NCI-H146 (cell line): ENCODE data around the gene GATD1.

ENCODE experiments used
- DNase-seq: peaks from one replicate; lab custom pipeline; 2025; lab: John Stamatoyannopoulos, UW

Gene GATD1

DNA sequence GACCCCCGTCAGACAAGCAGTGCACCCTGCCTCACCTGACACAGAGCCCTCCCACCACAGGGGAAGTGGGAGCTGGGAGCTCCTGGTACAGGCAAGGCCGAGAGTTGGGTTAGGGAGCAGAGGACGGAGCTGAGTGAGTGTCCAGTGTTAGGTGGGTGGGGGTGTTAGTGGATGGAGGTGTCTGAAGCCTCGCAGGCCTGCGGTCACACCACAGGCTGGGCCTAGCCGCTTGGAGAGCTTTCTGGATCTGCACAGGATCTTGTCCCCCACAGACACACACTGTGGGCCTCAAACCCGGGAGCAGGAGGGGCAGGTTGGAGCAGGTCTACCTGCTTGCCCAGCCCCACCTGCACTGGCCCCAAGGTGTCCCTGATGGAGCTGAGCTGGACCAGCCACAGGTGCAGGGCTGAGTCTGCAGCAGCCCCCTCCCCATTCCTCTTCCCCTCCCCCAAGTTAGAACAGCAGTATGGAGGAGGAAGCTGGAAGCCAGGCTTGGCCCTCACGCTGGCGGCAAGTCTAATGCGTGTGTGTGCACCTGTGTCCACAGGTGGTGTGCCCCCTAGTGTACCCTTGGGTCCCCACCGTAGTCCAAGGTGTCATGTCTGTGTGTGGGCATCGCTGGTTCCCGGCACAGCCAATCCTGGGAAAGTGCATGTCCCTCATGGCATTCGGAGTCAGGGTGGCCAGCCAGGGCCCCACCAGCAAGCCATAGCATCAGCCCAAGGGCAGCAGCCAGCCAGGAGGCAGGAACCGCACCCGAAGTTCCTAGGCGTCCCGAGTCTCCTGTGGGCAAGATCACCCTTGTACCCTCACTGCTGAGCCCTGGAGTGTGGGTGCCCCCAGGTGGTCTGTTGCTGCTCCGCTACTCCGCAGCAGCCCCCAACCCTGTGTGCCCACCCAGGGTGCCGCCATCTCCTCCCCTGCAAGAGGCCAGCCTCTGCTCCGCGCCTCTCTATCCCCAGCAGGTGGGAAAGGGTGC is 2.0 kb upstream of the GATD1 start:
- no peak for DNase-seq

DNA sequence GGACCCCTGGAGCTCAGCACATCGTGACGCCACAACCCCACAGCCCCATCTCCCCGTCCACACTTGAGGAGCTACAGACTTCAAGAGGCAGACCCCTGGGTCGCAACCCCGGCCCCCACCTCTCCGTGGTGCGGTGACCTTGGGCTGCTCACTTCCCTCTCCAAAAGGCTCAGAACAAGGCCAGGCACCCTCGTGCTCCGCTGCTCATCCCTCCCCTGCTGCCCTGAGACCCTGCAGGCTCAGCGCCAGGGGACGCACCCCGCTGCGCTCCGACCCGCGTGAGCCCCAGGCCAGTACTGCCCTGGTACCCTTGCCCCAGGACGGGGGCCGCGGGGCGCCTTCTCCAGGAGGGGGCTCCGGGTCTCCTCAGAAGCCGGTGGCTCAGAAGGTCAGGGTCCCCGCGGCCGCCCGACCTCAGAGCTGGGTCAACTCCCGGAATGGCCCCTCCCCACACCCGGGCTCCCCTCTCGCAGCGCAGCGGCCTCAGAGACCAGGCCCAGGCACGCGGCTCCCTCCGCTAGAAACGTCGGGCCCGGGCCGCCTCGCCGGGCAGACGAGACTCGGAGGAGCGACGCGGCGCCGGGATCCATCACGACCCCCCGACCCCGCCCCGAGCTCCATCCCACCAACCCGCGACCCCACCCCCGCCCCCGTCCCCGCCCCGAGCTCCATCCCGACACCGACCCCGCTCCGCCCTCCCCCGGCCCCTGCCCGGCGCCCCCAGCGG is 563 bp downstream of the GATD1 start:
- DNase-seq: peak; percentile 75

DNA sequence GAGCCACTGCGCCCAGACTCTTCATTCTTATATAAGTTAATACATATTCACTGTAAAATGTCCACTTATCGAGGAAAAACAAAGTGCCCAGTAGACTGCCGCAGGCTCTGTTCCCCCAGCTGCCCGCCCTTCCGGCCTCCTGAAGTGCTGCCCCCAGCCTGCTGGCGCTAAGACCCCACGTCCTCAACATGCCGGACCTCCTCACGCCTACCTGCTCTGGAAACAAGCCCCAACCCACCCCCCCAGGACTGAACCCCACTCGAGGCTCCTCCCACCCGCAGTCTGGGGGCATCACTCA is 1.1 kb downstream of the GATD1 start:
- no peak for DNase-seq

DNA sequence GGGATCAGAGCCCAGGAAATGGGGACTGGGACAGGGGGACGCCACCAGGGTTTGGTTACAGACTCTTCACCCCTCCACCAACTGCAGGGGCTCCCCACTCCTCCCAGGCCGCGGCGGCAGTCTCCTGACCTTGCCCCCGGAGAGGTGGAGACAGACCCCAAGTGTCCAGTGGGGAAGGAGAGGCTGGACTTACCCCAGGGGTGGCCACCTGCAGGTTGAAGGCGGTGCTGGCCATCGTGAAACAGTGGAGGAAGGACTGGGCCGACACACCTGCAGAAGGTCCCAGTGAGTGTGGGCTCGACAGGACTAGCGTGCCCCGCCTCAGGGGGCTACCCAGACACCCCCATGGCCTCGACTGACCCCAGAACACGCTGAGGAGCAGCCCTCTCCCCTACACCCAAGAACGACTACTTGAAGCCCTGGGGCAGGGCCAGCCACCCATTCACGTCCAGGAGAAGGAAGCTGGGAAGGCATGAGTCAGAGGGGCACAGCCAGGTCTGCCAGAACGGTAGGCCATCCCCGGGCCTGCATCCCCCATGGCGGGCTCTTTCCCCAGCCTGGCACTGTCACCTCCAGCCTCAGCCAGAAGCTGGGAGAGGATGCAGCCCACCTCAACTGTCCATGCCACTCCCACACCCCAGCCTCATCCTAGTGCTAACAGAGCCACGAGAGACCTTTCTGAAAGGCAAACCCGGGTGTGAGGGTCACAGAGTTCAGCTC is 2.3 kb downstream of the GATD1 start:
- no peak for DNase-seq

DNA sequence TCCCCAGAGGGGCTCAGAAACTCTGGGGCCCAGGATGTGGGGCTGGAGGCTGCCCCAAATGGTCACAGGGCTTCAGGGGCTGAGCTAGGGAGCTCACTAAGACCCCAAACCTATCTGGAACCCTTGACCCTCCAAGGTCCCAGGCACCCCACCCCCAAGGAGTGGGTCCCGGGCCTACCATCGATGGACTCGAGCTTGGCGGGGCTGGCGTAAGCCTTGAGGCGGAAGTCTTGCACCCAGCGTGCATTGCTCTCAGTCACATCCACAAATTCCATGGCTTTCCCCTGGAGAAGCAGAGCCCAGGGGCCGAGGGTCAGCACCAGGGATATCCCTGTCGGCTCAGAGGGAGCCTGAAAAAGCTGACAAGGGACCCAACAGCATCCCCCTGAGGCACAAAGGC is 3.5 kb downstream of the GATD1 start:
- no peak for DNase-seq

DNA sequence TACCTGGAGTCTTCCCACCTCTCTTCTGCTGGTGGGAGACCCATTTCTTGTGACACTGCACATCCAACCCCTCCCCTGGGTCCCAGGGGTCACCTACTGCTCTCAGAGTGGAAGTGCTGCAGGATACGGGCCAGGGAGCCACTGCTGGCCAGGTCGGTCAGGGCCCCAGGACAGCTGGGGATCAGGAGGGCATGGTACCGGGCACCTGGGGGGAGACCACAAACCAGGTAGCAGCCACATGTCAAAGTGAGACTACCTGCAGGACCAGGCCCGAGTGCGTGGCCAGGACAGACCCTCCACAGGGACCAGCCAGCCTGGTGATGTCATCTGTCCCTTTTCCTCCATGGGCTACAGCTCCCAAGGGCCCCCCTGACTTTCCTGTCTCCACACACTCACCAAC is 3.9 kb downstream of the GATD1 start:
- DNase-seq: no peak

DNA sequence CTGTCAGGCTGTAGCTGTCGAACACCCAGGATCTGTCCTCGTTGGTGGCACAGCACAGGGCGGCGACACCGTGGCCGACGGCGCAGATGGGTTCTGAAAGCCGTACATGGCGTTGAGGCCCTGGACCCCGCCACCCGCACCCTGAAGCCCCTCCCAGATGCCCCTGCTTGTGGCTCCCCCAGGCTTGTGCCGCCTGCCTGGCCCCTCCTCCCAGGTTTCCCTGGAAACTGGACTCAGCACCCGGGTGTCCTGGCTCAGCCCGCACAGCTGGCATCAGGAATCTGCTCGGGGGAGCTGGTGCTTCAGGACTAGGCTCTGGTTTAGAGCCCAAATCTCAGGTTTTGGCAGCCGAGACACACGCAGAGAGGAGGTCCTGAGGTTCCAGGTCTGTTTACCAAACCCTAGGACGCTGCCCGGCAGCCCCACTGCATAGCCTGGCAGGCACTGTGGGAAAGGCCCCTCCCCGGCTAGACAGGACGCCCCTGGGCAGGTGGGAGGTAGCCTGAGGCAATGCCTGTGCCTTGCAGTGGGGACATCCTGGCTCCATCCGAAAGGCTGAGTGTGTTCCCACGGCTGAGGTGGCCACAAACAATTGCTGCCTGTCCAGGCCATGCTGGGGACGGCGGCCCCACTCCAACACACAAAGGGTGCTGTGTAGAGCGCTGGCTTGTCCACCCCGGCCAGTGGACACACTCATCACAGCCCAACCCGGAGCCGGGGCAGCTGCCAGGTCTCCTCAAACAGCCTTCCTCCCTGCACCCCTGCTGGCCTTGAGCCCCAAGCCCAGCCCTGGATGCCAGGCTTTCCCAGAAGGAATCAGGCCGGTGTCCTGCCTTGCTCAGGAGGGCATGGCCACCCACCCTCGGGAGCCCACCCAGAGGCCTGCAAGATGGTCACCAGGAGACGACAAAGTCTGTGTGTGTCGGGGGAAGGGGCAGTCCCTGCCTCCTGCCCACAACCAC is 4.6 kb downstream of the GATD1 start:
- no peak for DNase-seq

DNA sequence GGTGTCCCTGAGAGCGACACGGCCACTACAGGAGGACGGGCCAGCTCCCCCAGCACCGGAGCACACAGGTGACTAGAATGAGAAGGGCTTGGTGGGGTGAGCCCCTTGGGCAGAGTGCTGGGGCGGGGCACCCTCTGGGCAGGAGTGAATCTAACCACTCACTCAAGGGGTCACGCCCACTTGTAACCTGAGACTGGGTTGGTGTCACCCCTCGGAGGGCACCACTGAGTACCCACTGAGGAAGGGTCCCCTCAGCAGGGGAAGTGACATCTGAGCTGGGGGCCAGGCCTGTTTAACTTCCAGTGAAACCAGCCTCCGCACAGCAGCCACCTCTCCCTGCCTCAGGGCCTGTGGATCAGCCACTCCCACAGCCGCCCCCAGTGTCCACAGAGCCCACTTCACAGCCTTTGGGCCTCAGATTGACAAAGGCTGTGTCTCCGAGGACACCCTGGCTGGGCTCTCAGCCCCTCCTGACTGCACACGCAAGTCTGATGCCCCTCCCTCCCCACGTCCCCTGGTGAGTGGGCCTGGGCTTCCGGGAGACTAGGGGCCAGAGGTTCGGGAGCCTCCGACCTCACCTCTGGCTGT is 5.6 kb downstream of the GATD1 start:
- DNase-seq: no peak

DNA sequence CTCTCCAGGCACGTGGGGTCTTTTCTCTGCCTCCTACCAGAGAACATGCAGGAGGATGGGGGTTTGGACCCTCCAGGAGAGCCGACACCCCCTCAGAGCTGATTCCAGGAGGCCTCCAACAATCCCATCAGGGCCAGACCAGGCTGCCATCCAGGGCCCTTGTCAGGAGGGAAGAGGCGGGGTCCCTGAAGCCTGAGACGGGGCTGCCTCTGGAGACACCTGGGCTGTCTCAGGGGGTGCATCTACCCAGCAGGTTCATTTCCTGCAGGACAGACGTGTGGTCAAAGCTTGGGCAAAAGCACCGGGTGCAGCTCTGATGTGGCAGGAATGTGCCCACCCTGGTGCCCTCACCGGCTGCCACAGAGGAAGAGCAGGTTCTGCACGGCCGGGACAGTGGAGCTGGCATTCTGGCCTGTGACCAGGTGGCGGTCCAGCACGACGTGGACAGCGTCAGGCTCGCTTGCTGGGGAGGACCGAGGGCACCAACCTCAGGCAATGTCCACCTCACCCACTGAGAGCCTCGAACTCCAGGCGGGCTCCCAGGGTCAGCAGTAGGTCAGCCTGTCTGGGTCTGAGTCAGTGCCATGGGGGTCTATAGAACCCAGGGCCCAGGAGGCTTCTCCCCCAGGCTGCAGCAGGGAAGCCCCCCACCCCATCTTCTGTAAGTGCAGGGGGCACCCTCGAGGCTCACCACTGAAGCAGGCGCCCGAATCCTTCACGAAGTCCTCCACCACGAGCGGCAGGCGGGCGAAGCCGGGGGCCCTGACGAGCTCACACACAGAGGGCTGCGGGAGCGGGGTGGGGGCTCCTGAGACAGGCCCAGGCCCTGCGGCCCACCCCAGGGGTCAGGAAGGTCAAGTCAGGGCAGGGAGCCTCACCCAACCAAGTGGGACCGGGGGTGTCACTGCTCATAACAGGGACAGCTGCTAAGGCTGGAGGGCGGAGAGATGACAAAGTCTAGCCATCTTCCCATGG is 6.4 kb downstream of the GATD1 start:
- DNase-seq: no peak

DNA sequence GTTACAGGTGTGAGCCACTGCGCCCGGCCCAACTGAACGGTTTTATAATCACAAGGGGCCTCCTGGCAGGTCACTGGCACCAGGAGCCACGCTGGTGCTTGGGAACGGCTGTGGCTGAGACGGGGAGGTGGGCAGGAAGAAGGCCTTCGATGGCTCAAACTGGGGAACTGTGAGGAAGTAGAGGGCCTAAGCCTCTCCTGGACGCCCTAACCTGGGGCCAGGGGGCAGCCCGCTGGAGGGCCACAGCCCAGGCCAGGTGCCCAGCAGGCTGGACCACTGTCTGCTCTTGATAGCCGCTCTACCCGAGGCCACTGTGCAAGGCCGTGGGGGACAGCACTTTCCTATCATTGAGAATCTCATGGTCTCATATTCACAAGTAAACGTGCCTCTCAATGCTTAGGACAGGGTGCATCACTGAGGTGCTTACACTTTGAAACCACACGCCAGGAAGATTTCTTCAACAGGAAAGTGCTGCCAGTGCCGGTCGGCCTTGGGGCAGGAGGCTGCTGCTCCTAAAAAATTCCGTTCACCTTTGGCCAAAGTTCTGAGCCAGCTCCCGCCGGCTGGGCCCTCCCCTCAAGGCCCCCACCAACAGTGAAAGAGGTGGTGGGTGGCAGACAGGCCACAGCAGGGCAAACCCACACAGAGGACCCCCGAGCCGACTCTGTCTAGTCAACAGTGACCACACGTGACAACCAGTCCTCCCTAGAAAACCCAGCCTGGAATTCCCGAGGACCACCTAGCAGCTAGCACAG is 7.2 kb downstream of the GATD1 start:
- DNase-seq: no peak

DNA sequence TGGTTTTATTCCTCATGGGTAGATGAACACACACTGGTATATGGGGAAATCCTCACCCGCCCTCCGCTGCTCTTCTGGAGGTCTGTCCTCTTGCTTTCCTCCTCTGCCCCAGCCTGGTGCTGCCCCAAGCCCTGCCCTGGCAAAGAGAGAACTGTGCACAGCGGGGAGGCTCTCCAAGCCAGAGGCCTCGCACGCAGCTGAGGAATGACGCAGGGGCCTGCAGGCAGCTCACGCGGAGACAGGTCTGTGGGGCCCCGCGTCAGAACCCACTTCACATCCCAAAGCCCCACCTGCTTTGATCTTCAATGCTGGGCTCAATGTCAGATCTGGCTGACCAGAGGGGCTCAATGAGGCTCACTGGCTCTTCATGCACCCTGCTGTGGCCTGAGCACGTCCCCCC is 10.0 kb downstream of the GATD1 start:
- DNase-seq: no peak

DNA sequence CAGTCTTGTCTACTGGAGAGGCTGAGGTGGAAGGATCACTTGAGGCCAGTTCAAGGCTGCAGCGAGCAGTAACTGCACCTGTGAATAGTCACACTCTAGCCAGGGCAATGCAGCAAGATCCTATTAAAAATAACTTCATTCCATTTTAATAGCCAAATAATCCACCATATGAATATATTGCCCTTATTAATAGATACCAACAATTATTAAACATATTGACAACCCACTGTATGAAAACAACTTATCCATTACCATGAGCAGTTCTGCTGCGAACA is 10.4 kb downstream of the GATD1 start:
- DNase-seq: no peak

DNA sequence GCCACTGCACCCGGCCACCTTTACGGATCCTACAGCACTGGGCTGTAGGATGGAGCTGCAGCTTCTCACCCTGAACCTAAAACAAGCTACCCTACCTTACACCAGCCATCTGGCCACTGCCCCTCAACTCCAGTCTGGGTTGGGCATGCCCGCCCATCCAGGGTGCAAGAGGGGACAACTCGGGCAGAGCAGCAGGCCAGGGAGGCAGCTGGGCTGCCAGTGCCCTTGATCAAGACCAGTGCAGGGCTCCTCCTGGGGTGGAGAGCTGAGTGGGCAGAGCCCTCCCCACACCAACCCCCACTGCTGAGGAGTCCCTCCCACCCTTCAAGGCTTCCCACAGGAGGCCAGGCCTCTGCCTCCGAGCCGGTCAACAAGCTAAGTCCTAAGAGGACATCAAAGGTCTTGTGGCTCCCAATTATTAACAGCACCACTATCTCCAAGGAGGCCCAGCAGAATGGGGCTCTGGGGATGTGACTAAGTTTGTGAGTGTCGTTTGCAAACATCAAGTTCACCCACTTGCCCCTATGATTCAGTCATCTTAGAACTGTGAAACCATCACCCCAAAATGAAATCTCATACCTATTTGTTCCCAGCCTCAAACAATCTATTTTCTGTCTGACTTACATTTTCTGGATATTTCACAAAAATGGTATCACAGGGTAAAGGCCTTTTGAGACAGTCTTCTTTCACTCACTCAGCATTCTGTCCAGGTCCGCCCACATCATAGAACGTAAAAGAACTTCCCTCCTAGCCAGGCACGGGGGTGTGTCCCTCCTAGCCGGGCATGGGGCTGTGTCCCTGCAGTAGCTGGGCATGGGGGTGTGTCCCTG is 11.0 kb downstream of the GATD1 start:
- DNase-seq: no peak

DNA sequence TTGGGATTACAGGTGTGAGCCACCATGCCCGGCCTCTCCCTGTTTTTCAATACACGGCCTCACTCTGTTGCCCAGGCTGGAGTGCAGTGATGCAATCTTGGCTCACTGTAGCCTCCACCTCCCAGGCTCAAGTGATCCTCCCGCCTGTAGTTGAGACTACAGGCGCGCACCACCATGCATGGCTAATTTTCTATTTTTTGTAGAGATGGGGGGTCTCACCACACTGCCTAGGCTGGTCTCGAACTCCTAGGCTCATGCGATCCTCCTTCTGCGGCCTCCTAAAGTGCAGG is 11.5 kb downstream of the GATD1 start:
- DNase-seq: no peak

DNA sequence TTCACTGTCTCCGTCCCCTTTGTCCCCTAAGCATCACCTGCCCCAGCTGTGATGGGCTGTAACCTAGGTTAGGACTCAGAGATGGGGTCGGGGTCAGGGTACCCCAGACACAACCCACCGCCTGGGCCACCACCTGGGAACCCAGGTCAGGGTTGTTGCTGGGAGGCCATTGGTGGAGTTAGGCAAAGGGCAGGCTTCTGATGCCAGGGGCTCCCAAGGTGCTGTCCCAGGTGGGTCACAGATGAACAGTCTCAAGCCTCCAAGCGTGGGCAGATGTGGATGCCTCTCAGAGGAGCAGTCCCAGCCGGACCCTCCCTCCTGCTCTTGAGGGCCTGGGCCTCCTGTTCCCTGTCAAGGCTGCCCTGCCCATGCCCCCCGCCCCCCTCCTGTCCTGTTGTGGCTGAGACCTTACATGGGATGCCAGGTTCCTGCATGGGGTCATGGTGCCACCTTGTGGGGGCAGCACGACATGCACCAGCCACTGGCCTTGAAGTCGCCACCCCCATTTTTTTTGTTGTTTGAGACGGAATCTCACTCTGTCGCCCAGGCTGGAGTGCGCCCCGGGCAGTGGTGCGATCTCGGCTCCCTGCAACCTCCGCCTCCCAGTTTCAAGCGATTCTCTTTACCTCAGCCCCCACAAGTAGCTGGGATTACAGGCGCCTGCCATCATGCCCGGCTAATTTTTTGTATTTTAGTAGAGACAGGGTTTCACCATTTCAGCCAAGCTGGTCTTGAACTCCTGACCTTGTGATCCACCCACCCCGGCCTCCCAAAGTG is 12.1 kb downstream of the GATD1 start:
- DNase-seq: peak; percentile 38

DNA sequence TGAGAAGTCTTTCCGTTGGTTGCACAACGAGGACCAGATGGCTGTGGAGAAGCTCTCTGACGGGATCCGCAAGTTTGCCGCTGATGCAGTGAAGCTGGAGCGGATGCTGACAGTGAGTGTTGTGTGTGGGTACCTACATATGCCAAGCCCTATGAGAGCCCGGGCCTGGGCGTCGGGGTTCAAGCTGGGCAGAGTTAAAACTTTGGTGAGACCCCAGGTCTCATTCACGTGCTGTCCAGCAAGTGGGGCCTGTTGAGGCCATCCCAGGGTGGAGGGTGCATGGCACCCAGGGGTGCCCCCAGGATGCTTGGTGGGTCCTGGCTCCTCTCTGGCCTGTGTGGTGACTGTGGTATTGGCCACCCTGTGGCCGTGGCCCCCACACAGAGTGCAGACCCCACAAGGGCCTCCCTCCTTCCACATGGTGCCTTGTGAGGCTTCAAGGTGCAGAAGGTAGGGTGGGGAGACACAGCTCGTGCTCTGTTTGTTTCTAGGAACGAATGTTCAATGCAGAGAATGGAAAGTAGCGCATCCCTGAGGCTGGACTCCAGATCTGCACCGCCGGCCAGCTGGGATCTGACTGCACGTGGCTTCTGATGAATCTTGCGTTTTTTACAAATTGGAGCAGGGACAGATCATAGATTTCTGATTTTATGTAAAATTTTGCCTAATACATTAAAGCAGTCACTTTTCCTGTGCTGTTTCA is 12.8 kb downstream of the GATD1 start:
- DNase-seq: no peak

DNA sequence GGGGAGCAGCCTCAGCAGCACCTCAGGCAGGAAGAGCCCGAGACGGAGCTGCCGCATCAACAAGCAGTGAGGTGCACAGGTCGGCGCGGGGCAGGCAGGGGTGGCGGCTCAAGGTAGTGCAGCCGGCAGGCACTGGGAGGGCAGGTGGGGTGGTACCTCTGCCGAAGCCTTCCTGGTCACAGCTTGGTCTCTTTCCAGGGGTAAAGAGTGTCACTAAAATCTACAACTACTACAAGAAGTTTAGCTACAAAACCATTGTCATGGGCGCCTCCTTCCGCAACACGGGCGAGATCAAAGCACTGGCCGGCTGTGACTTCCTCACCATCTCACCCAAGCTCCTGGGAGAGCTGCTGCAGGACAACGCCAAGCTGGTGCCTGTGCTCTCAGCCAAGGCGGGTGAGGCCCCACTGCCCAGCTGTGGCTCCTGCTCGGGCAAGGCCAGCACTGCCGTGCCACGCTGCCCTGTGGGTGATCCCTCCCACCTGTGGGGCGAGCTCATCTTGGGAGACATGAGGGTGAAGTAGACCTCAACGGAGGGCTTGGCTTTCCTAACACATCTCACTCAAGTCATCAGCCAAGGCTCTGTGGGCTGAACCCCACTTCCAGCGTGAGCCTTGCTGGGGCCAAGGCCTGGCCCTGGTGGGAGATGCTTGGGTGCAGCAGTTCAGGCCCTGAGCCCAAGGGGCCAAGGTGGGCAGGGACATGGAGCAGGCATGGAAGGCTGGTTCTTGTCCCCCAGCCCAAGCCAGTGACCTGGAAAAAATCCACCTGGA is 13.6 kb downstream of the GATD1 start:
- DNase-seq: no peak
